Loucy (cell line): ENCODE measurements around the gene RNU5B-1.
A peak's percentile ranks its signal among the peaks of the same experiment; 100 is the strongest.

Experiments used
- H2AFZ ChIP-seq: fragments of 200-600 bp; sonication (generic); 2 replicates; pipeline ENCODE4 v1.6.0; 2016; ENCODE audit warnings: antibody characterized with exemption, mild to moderate bottlenecking, low read length, moderate library complexity
- H3F3A ChIP-seq: fragments of 200-600 bp; 2 replicates; pipeline ENCODE4 v1.6.0; 2016; ENCODE audit warnings: antibody characterized with exemption, low read depth, mild to moderate bottlenecking
- H3K27me3 ChIP-seq: fragments of 200-600 bp; sonication (generic); 2 replicates; pipeline ENCODE4 v1.6.1; 2014; ENCODE audit warnings: low read length, mild to moderate bottlenecking; ENCODE audit not compliant: insufficient read depth, poor library complexity, severe bottlenecking
- H3K36me3 ChIP-seq: fragments of 200-600 bp; sonication (generic); 2 replicates; pipeline ENCODE4 v1.6.1; 2016; ENCODE audit warnings: low read length; ENCODE audit not compliant: insufficient read depth
- H3K4me1 ChIP-seq: fragments of 200-600 bp; sonication (generic); 2 replicates; pipeline ENCODE4 v1.5.1; 2014; ENCODE audit warnings: low read length, mild to moderate bottlenecking; ENCODE audit not compliant: insufficient read depth, poor library complexity, severe bottlenecking
- H3K4me2 ChIP-seq: fragments of 200-600 bp; sonication (generic); 2 replicates; pipeline ENCODE4 v1.6.0; 2014; ENCODE audit warnings: antibody characterized with exemption, low read length, low read depth, mild to moderate bottlenecking; ENCODE audit not compliant: poor library complexity, severe bottlenecking
- H3K4me3 ChIP-seq: fragments of 200-600 bp; sonication (generic); 2 replicates; pipeline ENCODE4 v1.5.1; 2014; ENCODE audit warnings: low read length, mild to moderate bottlenecking, mixed read lengths; ENCODE audit not compliant: poor library complexity, severe bottlenecking
- H3K79me2 ChIP-seq: fragments of 200-600 bp; sonication (generic); 2 replicates; pipeline ENCODE4 v1.6.1; 2014; ENCODE audit warnings: low read length; ENCODE audit not compliant: insufficient read depth
- H3K9ac ChIP-seq: fragments of 200-600 bp; sonication (generic); 2 replicates; pipeline ENCODE4 v1.6.0; 2014; ENCODE audit warnings: mild to moderate bottlenecking, low read depth, low read length, moderate library complexity; ENCODE audit not compliant: poor library complexity, severe bottlenecking
- H3K9me2 ChIP-seq: fragments of 200-600 bp; sonication (generic); replicated peaks from 2 replicates; pipeline ENCODE4 v1.6.1; 2016; ENCODE audit warnings: low read depth, low read length, mixed read lengths
- H3K9me3 ChIP-seq: fragments of 200-600 bp; sonication (generic); 2 replicates; pipeline ENCODE4 v1.6.1; 2014; ENCODE audit warnings: mild to moderate bottlenecking, antibody characterized with exemption, low read length, low read depth; ENCODE audit not compliant: insufficient read depth
- H4K20me1 ChIP-seq: fragments of 200-600 bp; sonication (generic); 2 replicates; pipeline ENCODE4 v1.6.0; 2014; ENCODE audit warnings: antibody characterized with exemption, low read length, mild to moderate bottlenecking; ENCODE audit not compliant: insufficient read depth, poor library complexity, severe bottlenecking
- EZH2phosphoT487 ChIP-seq: fragments of 200-600 bp; IDR thresholded peaks from 2 replicates; pipeline ENCODE4 v1.6.1; 2018; ENCODE audit warnings: antibody characterized with exemption, mild to moderate bottlenecking, moderate library complexity, borderline replicate concordance
- TF ChIP-seq, protein P1 (sequence below): fragments of 200-600 bp; sonication (generic); conservative IDR thresholded peaks from 2 replicates; pipeline ENCODE4 v1.5.1; 2014; ENCODE audit warnings: mild to moderate bottlenecking, antibody characterized with exemption, low read length

RNU5B-1 gene

GRCh38 chr15:65338366-65338765, 33.9 kb downstream of the RNU5B-1 start:
- no peaks in the 10 kb centered on the region for H3K9me3 ChIP-seq
- no peaks in the 10 kb centered on the region for H3K9me2 ChIP-seq
- H3K79me2 ChIP-seq = no peaks in the 10 kb centered on the region
- no peak overlapping the region for H2AFZ ChIP-seq
- no peak overlapping the region for H3K4me2 ChIP-seq
- no peaks in the 10 kb centered on the region for H3K27me3 ChIP-seq
- H3K4me3 ChIP-seq = no peak overlapping the region
- H4K20me1 ChIP-seq = no peaks in the 10 kb centered on the region
- TF ChIP-seq, protein P1, sequence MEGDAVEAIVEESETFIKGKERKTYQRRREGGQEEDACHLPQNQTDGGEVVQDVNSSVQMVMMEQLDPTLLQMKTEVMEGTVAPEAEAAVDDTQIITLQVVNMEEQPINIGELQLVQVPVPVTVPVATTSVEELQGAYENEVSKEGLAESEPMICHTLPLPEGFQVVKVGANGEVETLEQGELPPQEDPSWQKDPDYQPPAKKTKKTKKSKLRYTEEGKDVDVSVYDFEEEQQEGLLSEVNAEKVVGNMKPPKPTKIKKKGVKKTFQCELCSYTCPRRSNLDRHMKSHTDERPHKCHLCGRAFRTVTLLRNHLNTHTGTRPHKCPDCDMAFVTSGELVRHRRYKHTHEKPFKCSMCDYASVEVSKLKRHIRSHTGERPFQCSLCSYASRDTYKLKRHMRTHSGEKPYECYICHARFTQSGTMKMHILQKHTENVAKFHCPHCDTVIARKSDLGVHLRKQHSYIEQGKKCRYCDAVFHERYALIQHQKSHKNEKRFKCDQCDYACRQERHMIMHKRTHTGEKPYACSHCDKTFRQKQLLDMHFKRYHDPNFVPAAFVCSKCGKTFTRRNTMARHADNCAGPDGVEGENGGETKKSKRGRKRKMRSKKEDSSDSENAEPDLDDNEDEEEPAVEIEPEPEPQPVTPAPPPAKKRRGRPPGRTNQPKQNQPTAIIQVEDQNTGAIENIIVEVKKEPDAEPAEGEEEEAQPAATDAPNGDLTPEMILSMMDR = no peak
- no peak for TF ChIP-seq EZH2phosphoT487
- no peak overlapping the region for H3K9ac ChIP-seq
- H3K4me1 ChIP-seq = peaks cover 13% of the 10 kb centered on the region
- no peaks in the 10 kb centered on the region for H3K36me3 ChIP-seq
- no peaks in the 10 kb centered on the region for H3F3A ChIP-seq

GRCh38 chr15:65338823-65339222, 34.3 kb downstream of the RNU5B-1 start:
- H3K4me1 ChIP-seq = peaks cover 13% of the 10 kb centered on the region
- H3K9me2 ChIP-seq = no peaks in the 10 kb centered on the region
- H3K9ac ChIP-seq = no peak overlapping the region
- no peaks in the 10 kb centered on the region for H3K27me3 ChIP-seq
- H3K9me3 ChIP-seq = no peaks in the 10 kb centered on the region
- no peak for TF ChIP-seq EZH2phosphoT487
- TF ChIP-seq, protein P1 = no peak
- no peaks in the 10 kb centered on the region for H4K20me1 ChIP-seq
- no peaks in the 10 kb centered on the region for H3K36me3 ChIP-seq
- H2AFZ ChIP-seq = no peak overlapping the region
- no peaks in the 10 kb centered on the region for H3K79me2 ChIP-seq
- no peaks in the 10 kb centered on the region for H3F3A ChIP-seq
- no peak overlapping the region for H3K4me2 ChIP-seq
- no peak overlapping the region for H3K4me3 ChIP-seq

DNA sequence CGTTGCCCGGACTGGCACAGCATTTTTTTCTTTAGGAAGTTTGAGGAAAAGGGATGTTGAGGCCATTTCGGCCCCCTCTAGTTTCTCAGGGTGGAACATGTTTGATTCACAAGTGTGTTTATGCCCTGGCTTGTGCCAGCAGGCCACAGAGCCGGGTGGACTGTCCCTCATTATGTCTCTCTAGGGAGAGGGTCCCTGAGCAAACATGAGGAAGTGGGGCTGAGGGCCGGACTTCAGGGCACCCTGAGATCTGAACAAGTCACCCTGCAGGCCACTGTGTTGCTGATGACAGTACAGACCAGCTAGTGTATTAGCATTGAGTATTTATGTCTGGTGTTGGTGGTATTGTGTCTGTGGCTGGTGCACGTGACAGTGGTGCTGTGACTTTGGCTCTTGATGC, 34.9 kb downstream of the RNU5B-1 start:
- Histone ChIP-seq H3K9ac (no peak overlapping the region), H3K36me3 (no peaks in the 10 kb centered on the region), H3K4me2 (peak overlapping the region; percentile 45), H3K4me3 (no peak overlapping the region), H3K4me1 (peaks cover 13% of the 10 kb centered on the region), H4K20me1 (no peaks in the 10 kb centered on the region), H3F3A (no peaks in the 10 kb centered on the region), H3K9me2 (no peaks in the 10 kb centered on the region), H3K9me3 (no peaks in the 10 kb centered on the region), H3K79me2 (no peaks in the 10 kb centered on the region), H3K27me3 (no peaks in the 10 kb centered on the region), H2AFZ (peak overlapping the region; percentile 18; the same call in 1 of the 2 replicates)
- no peak for TF ChIP-seq EZH2phosphoT487
- TF ChIP-seq, protein P1 = no peak
